Measurements from ENCODE around the gene CRIM1.

GRCh38 chr2:36399050-36399449, 43.5 kb downstream of the CRIM1 start:
- TF ChIP-seq REST (IDR thresholded peaks at IDR 0.05; ENCODE audit: insufficient read depth in 1 of 2, low read depth in 2 of 2, low read length in 2 of 2) = no peak
- no peak for TF ChIP-seq TAF1 (IDR thresholded peaks at IDR 0.05; ENCODE audit: borderline replicate concordance, insufficient read depth, low read length)
- TF ChIP-seq SIN3A (IDR thresholded peaks at IDR 0.05; ENCODE audit: borderline replicate concordance, insufficient read depth, low read length) = no peak
- no peak for TF ChIP-seq FOXP2 (optimal IDR thresholded peaks at IDR 0.05; ENCODE audit: borderline replicate concordance, extremely low read depth, extremely low read length, insufficient read depth)
